Naive thymus-derived CD8-positive, alpha-beta T cell (primary cell): ENCODE data around the gene HDAC4. TPM values are rescaled to one million over a fixed set of nuclear protein-coding genes. Genes with fewer than 3 reads are reported as not detected.
"Not testable (repeated sequence)": the region's sequence is repeated elsewhere in the genome, so short reads cannot be mapped to it uniquely, and the experiment has no call there.

Experiments
- ATAC-seq, 2 donors: fragments of 150-1000 bp; cut with Tn5 transposase in 1 of 2; sonication (Bioruptor Pico), chemical (Tn5 transposase) in 1 of 2; 1 replicate in 1 of 2; 2 replicates in 1 of 2; pipeline ENCODE4 v1.10.0; 2021; ENCODE audit warnings: mild to moderate bottlenecking in 2 of 2, moderate library complexity in 2 of 2
- POLR2A ChIA-PET: fragments of 350-600 bp; sonication (Branson Sonifier 250); formaldehyde crosslinking; loops from one replicate; lab custom pipeline; 2021; ENCODE audit warnings: antibody characterized with exemption; lab: Charles Lee
- DNase-seq, 10 donors: peaks; one replicate each; pipeline versions ENCODE4 v3.0.0 to v3.0.0-alpha.2; 2020 to 2022
- H3K27ac Mint-ChIP-seq, 10 donors: one replicate each; pipeline ENCODE4 v1.8.0; 2020 to 2022; ENCODE audit warnings: mild to moderate bottlenecking in 10 of 10, mixed read lengths in 10 of 10, moderate library complexity in 4 of 10, inconsistent platforms in 1 of 10
- H3K27me3 Mint-ChIP-seq, 5 donors: one replicate each; pipeline ENCODE4 v1.8.0; 2021 to 2022; ENCODE audit warnings: mixed read lengths in 5 of 5
- H3K36me3 Mint-ChIP-seq, 3 donors: one replicate each; pipeline ENCODE4 v1.8.0; 2020 to 2022; ENCODE audit warnings: mixed read lengths in 3 of 3, mild to moderate bottlenecking in 2 of 3, inconsistent platforms in 1 of 3
- H3K4me1 Mint-ChIP-seq, 4 donors: one replicate each; pipeline ENCODE4 v1.8.0; 2021 to 2022; ENCODE audit warnings: mixed read lengths in 4 of 4
- H3K4me3 Mint-ChIP-seq, 10 donors: one replicate each; pipeline ENCODE4 v1.8.0; 2020 to 2022; ENCODE audit warnings: mild to moderate bottlenecking in 10 of 10, mixed read lengths in 10 of 10, moderate library complexity in 6 of 10, inconsistent platforms in 1 of 10
- H3K9me3 Mint-ChIP-seq, 9 donors: one replicate each; pipeline ENCODE4 v1.8.0; 2020 to 2022; ENCODE audit warnings: mixed read lengths in 9 of 9, mild to moderate bottlenecking in 3 of 9, inconsistent platforms in 1 of 9, moderate library complexity in 1 of 9
- polyA plus RNA-seq, 3 donors: library from polyadenylated mRNA; unstranded; fragments of 300-500 nt; fragmentation: Illumina TruSeq; gene quantifications; one replicate each; pipeline ENCODE4 v1.2.3, GENCODE V29; 2021
- total RNA-seq, 8 experiments: library from RNA in 2 of 8; stranded (reverse) in 2 of 8; gene quantifications; one replicate each; pipeline ENCODE4 v1.2.3 and lab custom pipeline; 2021 to 2026

The HDAC4 gene
- 10 to 100 TPM; 31.7 to 37.3 TPM for total RNA-seq
- polyA plus RNA-seq = 10 to 100 TPM in 1 of 3 donors, 1 to 10 TPM in 2; 2.8 to 10.1 (median 8.0) TPM
- 23.9 to 69.4 (median 41.2) reads per million in 6 experiments for total RNA-seq (lab: John Stamatoyannopoulos, UW)

DNA sequence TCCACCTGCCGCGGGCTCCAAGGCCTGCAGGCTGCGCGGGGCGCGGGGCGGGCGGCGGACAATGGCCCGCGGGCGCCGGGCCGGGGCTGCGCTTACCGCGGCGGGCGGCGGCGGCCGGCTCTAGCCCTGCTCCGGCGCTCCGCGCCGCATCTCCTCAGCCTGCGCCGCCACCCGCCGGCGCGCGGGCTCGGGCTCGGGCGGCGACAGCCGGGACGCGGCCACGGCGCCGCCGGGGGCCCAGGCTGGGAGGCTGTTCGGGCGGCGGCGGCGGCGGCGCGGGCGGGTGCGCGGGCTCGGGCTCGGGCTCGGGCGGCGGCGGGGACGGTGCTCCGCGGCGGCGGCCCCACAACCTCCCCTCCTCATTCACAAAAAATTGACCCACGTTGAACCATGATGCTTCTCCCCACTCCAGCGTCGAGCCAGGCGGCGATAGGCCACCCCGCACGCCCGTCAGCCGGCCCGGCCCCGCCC is at the start of gene HDAC4:
Gene HDAC4, minus strand, starts transcription at position 425 of the 471 bp plus-strand sequence. CDS start 48,321 bp downstream, outside the sequence.
- Mint-ChIP-seq H3K9me3 (no peaks in the 10 kb centered on the region), H3K27ac (peak within 1 kb of the TSS; percentile 92 to 99 (median 98)), H3K4me1 (peaks cover 24 to 46% (median 44%) of the 10 kb centered on the region in 4 donors), H3K36me3 (no peaks in the 10 kb centered on the region), H3K27me3 (no peaks in the 10 kb centered on the region), H3K4me3 (peak within 1 kb of the TSS; percentile 88 to 96 (median 92))
- DNase-seq (no peak), ATAC-seq (peak; percentile 72 to 74)
- POLR2A ChIA-PET = interaction anchor here (0.6 to 1.8 kb wide), 25 partner anchors 9 to 625 kb away, joined by 3 to 28 read pairs (median 3); partner anchors contain the start of gene NDUFA10

- Mint-ChIP-seq H3K36me3 (peaks cover 0 to 30% (median 6%) of the 10 kb centered on the region in 3 donors), H3K27me3 (peaks cover 0 to 17% (median 0%) of the 10 kb centered on the region in 5 donors), H3K9me3 (peaks cover 3 to 38% (median 27%) of the 10 kb centered on the region in 9 donors)
- DNase-seq, POLR2A ChIA-PET, H3K4me1 Mint-ChIP-seq, H3K4me3 Mint-ChIP-seq, ATAC-seq, H3K27ac Mint-ChIP-seq: not testable (repeated sequence)
Observed at GRCh38 chr2:239449468-239449867, 48.6 kb upstream of the HDAC4 start.

GRCh38 chr2:239445771-239446524 is 45.1 kb upstream of the HDAC4 start:
- H3K4me3 Mint-ChIP-seq = peak overlapping the region in 1 of 10 donors; percentile 2
- peaks cover 0 to 7% (median 3%) of the 10 kb centered on the region in 9 donors for H3K9me3 Mint-ChIP-seq
- no peak for ATAC-seq
- H3K36me3 Mint-ChIP-seq = peaks cover 0 to 3% (median 0%) of the 10 kb centered on the region in 3 donors
- POLR2A ChIA-PET = no interaction called here
- no peak overlapping the region for H3K27ac Mint-ChIP-seq
- DNase-seq = no peak
- peaks cover 5 to 20% (median 15%) of the 10 kb centered on the region in 4 donors for H3K4me1 Mint-ChIP-seq
- H3K27me3 Mint-ChIP-seq = peaks cover 7 to 26% (median 11%) of the 10 kb centered on the region in 5 donors

DNA sequence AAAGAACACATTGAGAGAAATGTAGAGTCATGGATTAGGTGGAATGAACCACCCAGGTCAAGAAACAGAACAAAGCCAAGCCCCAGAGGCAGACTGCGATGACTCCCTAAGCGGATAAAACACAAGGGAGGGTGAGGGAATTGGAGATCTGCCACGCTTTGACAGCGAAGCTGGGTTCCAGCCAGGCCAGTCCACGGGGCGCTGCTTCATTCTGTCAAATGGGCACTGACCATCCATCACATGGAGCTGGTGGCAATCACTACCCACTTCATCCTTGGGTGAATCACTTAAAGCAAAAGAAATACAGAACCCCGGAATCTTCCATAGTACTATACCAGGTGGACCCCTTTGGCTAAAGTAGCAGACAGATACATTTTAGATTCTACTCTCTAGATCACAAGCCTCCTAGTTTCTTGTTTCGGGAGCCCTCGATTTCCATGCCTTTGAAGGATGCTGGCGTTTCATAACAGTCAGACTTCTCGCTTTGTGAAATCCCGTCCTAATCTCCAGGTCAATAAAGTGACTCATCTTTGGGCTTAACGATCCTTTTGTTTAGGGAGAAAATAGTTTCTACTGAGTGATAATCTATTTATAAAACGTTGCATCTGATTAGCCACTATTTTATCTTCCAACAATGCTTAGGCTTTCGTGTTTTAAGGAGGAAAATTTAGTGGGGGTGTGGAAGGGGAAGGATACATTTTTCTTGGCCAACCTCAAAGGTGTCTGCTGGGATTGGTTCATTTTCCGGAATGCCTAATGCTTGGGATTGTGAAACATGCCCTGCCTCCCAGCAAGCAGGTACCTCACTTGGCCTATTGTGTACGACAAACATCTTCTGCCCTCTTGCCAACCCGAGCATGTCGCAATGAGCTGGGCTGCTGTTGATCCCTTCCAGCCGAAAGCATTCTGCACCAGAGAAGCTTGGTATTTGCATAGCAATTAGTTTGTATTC is 44.1 kb upstream of the HDAC4 start:
- no peak overlapping the region for H3K4me3 Mint-ChIP-seq
- peaks cover 9 to 32% (median 18%) of the 10 kb centered on the region in 5 donors for H3K27me3 Mint-ChIP-seq
- ATAC-seq = no peak
- H3K4me1 Mint-ChIP-seq = peaks cover 10 to 28% (median 23%) of the 10 kb centered on the region in 4 donors
- no peaks in the 10 kb centered on the region for H3K36me3 Mint-ChIP-seq
- H3K9me3 Mint-ChIP-seq = peaks cover 0 to 4% (median 0%) of the 10 kb centered on the region in 9 donors
- POLR2A ChIA-PET = no interaction called here
- no peak for DNase-seq
- H3K27ac Mint-ChIP-seq = no peak overlapping the region

DNA sequence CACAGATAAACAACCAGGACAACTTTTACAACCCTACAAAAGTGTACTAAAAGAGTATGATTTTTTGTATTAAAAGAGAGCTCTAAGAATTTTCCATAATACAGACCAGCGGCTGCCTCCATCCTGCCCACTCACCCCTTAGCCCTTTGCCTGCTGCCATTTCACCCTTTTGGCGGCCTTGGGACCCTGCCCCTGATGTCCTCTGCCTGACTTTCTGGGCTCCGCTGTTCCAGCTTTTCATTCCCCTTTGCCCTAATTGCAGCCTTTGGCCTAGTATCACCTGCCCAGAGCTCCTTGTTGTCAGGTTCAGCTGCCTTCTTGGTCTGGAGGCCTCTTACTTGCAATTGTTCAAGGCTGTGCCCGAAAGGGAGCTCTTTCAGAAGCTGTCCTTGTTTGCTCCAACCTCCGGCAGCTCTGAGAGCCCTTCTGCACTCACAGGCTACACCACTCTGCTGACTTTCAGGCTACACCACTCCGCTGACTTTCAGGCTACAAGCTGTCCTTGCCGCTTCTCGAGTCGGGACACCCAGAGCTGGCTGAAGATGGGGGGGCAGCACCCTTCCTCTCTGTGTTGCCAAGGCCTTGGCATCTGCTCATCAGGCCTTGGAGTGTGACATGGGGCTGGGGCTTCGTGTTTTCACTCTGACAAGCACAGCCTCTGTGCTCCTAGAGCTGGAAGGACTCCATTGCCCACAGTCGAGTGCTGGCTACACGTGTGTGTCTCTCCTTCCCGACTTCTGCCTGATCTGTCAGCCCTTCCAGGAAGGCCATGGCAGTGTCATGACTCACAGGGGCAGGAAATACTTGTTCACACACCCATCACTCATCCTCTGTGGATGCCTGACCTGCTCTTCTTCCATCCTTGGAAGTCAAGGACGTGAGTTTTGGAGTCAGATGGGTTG is 43.1 kb upstream of the HDAC4 start:
- ATAC-seq = no peak
- H3K27ac Mint-ChIP-seq = peak overlapping the region in 1 of 10 donors; percentile 14
- H3K36me3 Mint-ChIP-seq = no peaks in the 10 kb centered on the region
- peaks cover 12 to 41% (median 18%) of the 10 kb centered on the region in 5 donors for H3K27me3 Mint-ChIP-seq
- peaks cover 0 to 4% (median 0%) of the 10 kb centered on the region in 9 donors for H3K9me3 Mint-ChIP-seq
- no peak overlapping the region for H3K4me3 Mint-ChIP-seq
- POLR2A ChIA-PET = no interaction called here
- H3K4me1 Mint-ChIP-seq = peaks cover 10 to 28% (median 23%) of the 10 kb centered on the region in 4 donors
- no peak for DNase-seq

- Mint-ChIP-seq H3K27ac (peak overlapping the region in 2 of 10 donors; percentile 14 to 42), H3K4me3 (peak overlapping the region in 3 of 10 donors; percentile 14 to 54 (median 38)), H3K27me3 (peaks cover 12 to 47% (median 16%) of the 10 kb centered on the region in 5 donors), H3K36me3 (no peaks in the 10 kb centered on the region), H3K9me3 (peaks cover 0 to 2% (median 0%) of the 10 kb centered on the region in 9 donors), H3K4me1 (peaks cover 11 to 28% (median 23%) of the 10 kb centered on the region in 4 donors)
- ATAC-seq (no peak), DNase-seq (no peak)
- POLR2A ChIA-PET = no interaction called here
Observed at GRCh38 chr2:239443102-239443620, 42.3 kb upstream of the HDAC4 start.

DNA sequence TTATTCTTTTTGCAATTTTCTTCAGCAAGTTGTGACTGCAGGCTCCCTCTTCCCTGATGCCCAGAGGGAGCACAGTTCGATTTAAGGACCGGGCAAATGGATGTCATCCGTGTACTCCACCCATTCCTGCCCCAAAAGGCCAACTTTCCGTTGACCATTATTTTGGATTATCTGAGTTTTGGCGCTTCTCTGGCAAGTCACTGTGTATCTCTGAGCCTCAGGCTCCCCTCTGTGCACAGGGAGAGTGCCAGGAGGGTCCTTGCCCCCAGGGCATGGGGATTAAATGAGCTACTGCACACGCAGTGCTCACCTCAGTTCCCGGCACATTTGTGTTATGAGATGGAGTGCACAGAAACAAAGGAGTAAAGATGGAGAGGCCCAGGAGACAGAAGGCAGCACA is 41.4 kb upstream of the HDAC4 start:
- no peak for ATAC-seq
- Mint-ChIP-seq H3K27me3 (peaks cover 12 to 47% (median 16%) of the 10 kb centered on the region in 5 donors), H3K27ac (peak overlapping the region in 1 of 10 donors; percentile 55), H3K4me3 (peak overlapping the region in 5 of 10 donors; percentile 22 to 85 (median 76)), H3K9me3 (no peaks in the 10 kb centered on the region), H3K36me3 (no peaks in the 10 kb centered on the region), H3K4me1 (peaks cover 11 to 28% (median 23%) of the 10 kb centered on the region in 4 donors)
- POLR2A ChIA-PET = no interaction called here
- no peak for DNase-seq

- no peaks in the 10 kb centered on the region for H3K36me3 Mint-ChIP-seq
- POLR2A ChIA-PET = interaction anchor here (0.6 to 1.2 kb wide), 2 partner anchors 40 to 219 kb away, joined by 3 to 6 read pairs; partner anchors contain the start of gene HDAC4
- no peaks in the 10 kb centered on the region for H3K9me3 Mint-ChIP-seq
- peak overlapping the region; percentile 75 to 87 (median 84) for H3K4me3 Mint-ChIP-seq
- DNase-seq = peak in 6 of 10 donors; percentile 10 to 54 (median 40)
- peaks cover 11 to 28% (median 23%) of the 10 kb centered on the region in 4 donors for H3K4me1 Mint-ChIP-seq
- peak; percentile 65 to 86 for ATAC-seq
- H3K27ac Mint-ChIP-seq = peak overlapping the region in 5 of 10 donors; percentile 44 to 79 (median 66)
- peaks cover 12 to 47% (median 16%) of the 10 kb centered on the region in 5 donors for H3K27me3 Mint-ChIP-seq
Observed at GRCh38 chr2:239441261-239442078, 40.6 kb upstream of the HDAC4 start.

- Mint-ChIP-seq H3K36me3 (no peaks in the 10 kb centered on the region), H3K27ac (peak overlapping the region in 3 of 10 donors; percentile 66 to 79 (median 66)), H3K4me1 (peaks cover 11 to 28% (median 23%) of the 10 kb centered on the region in 4 donors)
Observed at GRCh38 chr2:239440511-239440959, 39.7 kb upstream of the HDAC4 start.

DNA sequence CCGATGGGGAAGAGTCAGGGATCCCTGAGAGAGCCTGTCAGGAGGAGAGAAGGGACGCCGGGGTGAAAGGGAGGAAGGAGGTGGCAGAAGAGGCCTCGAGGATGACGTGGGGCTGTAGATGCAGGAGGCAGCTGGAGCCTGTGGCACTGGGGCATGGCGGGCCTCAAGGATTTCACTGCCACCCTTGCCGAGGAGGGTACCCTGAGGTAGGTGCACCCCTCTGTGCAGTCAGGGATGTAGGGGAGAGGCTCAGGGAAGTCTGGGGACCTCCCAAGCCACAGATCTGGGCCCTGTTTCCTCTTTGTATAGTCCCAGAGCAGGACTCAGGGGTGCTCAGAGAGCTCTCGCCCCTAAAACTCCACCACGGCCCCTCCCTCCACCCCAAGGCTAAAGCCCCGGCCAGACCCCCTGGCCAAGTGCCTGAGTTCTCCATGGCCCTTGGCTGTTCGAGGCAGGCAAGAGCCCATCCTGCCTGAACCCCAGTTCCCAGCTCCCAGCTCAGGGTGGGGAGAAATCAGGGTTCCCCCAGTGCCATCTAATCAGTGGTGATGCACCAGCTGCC is 39.0 kb upstream of the HDAC4 start:
- no peak overlapping the region for H3K27ac Mint-ChIP-seq
- H3K9me3 Mint-ChIP-seq = no peaks in the 10 kb centered on the region
- POLR2A ChIA-PET = interaction anchor here (1.2 kb wide), 1 partner anchor 39 kb away, joined by 3 read pairs; the partner anchor contains the start of gene HDAC4
- DNase-seq (no peak), ATAC-seq (no peak)
- peaks cover 11 to 28% (median 23%) of the 10 kb centered on the region in 4 donors for H3K4me1 Mint-ChIP-seq
- H3K4me3 Mint-ChIP-seq = peak overlapping the region in 2 of 10 donors; percentile 15 to 47
- H3K36me3 Mint-ChIP-seq = no peaks in the 10 kb centered on the region
- peaks cover 12 to 47% (median 16%) of the 10 kb centered on the region in 5 donors for H3K27me3 Mint-ChIP-seq

More at GRCh38 chr2:239440511-239440959, 39.7 kb upstream of the HDAC4 start:
- H3K27me3 Mint-ChIP-seq = peaks cover 12 to 47% (median 16%) of the 10 kb centered on the region in 5 donors
- H3K4me3 Mint-ChIP-seq = peak overlapping the region; percentile 75 to 87 (median 84)
- DNase-seq = peak in 1 of 10 donors; percentile 5
- ATAC-seq = peak in 1 of 2 donors; percentile 8
- POLR2A ChIA-PET = interaction anchor here (1.2 kb wide), 1 partner anchor 39 kb away, joined by 3 read pairs; the partner anchor contains the start of gene HDAC4
- H3K9me3 Mint-ChIP-seq = no peaks in the 10 kb centered on the region
